GM12878 (cell line): ENCODE data around the gene CDYL2.

Experiments used
- ASH2L ChIP-seq: fragments of 300-600, 200-600 bp; sonication (generic); IDR thresholded peaks from 2 replicates; pipeline ENCODE4 v1.6.1; 2017; ENCODE audit warnings: low read depth, mild to moderate bottlenecking, borderline replicate concordance
- CTCF ChIP-seq, 3 experiments: IDR thresholded peaks in 2 of 3; conservative IDR thresholded peaks in 1 of 3; 2 replicates each; pipeline ENCODE4 v1.5.1; 2011; ENCODE audit warnings: low read depth in 3 of 3, low read length in 3 of 3, mild to moderate bottlenecking in 3 of 3, control low read depth in 2 of 3, moderate library complexity in 2 of 3, inconsistent platforms in 1 of 3, mixed read lengths in 1 of 3; ENCODE audit not compliant: control insufficient read depth in 2 of 3, insufficient read depth in 1 of 3; ENCODE audit errors: extremely low read depth in 1 of 3
- ELK1 ChIP-seq: IDR thresholded peaks from 2 replicates; pipeline ENCODE4 v1.6.1; 2012; ENCODE audit warnings: low read depth, low read length, improper control_type of control experiment
- EP300 ChIP-seq, 2 experiments: fragments of 150-350 bp in 1 of 2; IDR thresholded peaks; 2 replicates each; pipeline ENCODE4 v1.6.1; 2011 to 2012; ENCODE audit warnings: low read depth in 2 of 2, low read length in 2 of 2, borderline replicate concordance in 1 of 2, improper control_type of control experiment in 1 of 2, inconsistent platforms in 1 of 2; ENCODE audit not compliant: control insufficient read depth in 1 of 2
- IRF5 ChIP-seq: fragments of 450-650 bp; IDR thresholded peaks from 2 replicates; pipeline ENCODE4 v1.6.1; 2017; ENCODE audit warnings: borderline replicate concordance
- MAX ChIP-seq: IDR thresholded peaks from 2 replicates; pipeline ENCODE4 v1.6.1; 2012; ENCODE audit warnings: low read depth, low read length, improper control_type of control experiment
- POLR2A ChIP-seq: IDR thresholded peaks from 2 replicates; pipeline ENCODE4 v1.6.1; 2011; ENCODE audit warnings: low read depth, mild to moderate bottlenecking, low read length
- POLR2AphosphoS5 ChIP-seq: IDR thresholded peaks from 2 replicates; pipeline ENCODE4 v1.6.1; 2011; ENCODE audit warnings: mild to moderate bottlenecking, low read length, inconsistent platforms
- YY1 ChIP-seq: IDR thresholded peaks from 2 replicates; pipeline ENCODE4 v1.6.1; 2011; ENCODE audit warnings: low read depth, mild to moderate bottlenecking, low read length
- ZNF24 ChIP-seq: fragments of 450-650 bp; IDR thresholded peaks from 2 replicates; pipeline ENCODE4 v1.6.1; 2017; ENCODE audit warnings: antibody characterized with exemption, mild to moderate bottlenecking
- ZNF274 ChIP-seq: IDR thresholded peaks from one replicate; pipeline ENCODE4 v1.8.0; 2011; ENCODE audit not compliant: insufficient read length, insufficient read depth

- no peak for TF ChIP-seq POLR2AphosphoS5
- no peak for TF ChIP-seq ASH2L
- TF ChIP-seq POLR2A: no peak
- no peak for TF ChIP-seq EP300 (IDR thresholded peaks at IDR 0.05; ENCODE audit: borderline replicate concordance in 1 of 2, control insufficient read depth in 1 of 2, low read depth in 2 of 2, low read length in 2 of 2)
- TF ChIP-seq ZNF274: no peak
- TF ChIP-seq ZNF24: no peak
- no peak for TF ChIP-seq ELK1
- no peak for TF ChIP-seq MAX
- no peak for TF ChIP-seq CTCF (IDR thresholded peaks at IDR 0.05 in 2 of 3, conservative IDR thresholded peaks at IDR 0.05 in 1 of 3; ENCODE audit: control insufficient read depth in 2 of 3, extremely low read depth in 1 of 3, insufficient read depth in 1 of 3, low read depth in 3 of 3, low read length in 3 of 3)
- no peak for TF ChIP-seq YY1
- no peak for TF ChIP-seq IRF5
These were observed 5.0 kb upstream of the CDYL2 start for GRCh38 chr16:80809366-80809765.
